GM21737 (cell line): ENCODE data around the gene BIN2.

Experiments
- ATAC-seq: cut with Tn5 transposase; IDR thresholded peaks from one replicate; pipeline ENCODE4 v1.9.1; 2021; ENCODE audit warnings: mild to moderate bottlenecking, moderate library complexity; ENCODE audit not compliant: unreplicated experiment

The BIN2 gene

DNA sequence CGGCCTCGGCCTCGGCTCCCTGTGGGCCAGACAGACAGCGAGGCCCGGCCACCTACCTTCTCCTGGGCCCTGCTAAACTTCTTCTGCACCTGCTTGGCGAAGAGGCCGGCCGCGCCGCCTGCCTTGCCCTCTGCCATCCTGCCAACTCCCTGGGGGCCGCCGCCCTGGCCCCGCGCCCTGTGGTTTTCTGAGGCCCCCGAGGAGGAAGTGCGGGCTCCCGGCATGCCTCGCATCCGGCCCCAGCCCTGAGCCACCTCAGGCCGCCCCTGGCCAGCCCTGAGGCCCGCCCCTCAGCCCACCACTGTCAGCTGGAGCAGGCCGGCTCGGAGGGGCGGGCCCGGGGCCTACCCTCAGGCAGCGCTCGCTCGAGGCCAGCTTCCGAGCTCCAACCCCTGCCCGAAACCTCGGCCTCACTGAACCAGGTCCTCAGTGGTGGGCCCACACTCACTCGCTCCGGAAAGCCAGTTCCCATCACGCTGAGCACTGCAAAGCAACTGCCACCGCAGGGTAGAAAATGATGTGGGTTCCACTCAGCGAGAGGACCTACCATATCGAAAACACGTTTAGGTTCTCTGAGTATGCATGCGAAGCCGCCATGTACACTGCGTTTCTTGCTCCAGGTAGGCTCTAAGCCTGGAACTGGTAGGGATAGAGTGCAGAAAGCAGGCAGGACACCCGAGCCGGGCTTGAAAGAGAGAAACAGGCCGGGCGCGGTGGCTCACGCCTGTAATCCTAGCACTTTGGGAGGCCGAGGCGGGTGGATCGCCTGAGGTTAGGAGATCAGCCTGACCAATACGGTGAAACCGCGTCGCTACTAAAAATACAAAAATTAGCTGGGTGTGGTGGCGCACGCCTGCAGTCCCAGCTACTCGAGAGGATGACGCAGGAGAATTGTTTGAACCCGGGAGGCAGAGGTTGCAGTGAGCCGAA is at the start of gene BIN2:
Gene BIN2, minus strand, starts transcription at position 209 of the 930 bp plus-strand sequence. Its CDS starts 72 bp downstream, at position 137.
- peak; percentile 59 for ATAC-seq

DNA sequence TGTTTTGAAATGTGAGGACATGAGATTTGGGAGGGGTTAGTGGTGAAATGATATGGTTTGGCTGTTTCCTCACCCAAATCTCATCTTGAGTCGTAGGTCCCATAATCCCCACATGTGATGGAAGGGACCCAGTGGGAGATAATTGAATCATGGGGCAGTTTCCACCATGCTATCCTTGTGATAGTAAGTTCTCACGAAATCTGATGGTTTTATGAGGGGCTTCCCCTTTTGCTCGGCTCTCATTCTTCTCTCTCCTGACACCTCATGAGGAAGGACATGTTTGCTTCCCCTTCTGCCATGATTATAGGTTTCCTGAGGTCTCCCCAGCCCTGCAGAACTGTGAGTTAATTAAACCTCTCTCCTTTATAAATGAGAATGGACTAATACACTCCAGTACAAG is 49.2 kb upstream of the BIN2 start:
- ATAC-seq = no peak

DNA sequence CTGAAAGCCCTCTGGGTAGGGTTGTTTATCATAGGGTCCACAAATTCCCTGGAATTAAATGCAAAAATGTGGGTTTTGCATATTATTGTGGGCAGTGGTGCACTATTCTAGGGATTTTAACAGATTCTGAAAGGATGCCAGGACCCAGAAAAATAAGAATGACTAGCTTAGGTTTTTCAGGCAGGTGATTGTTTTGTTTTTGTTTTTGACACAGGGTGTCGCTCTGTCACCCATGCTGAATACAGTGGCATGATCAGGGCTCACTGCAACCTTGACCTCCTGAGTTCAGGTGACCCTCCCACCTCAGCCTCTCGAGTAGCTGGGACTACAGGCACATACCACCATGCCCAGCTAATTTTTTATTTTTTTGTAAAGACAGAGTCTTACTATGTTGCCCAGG is 48.0 kb upstream of the BIN2 start:
- no peak for ATAC-seq

DNA sequence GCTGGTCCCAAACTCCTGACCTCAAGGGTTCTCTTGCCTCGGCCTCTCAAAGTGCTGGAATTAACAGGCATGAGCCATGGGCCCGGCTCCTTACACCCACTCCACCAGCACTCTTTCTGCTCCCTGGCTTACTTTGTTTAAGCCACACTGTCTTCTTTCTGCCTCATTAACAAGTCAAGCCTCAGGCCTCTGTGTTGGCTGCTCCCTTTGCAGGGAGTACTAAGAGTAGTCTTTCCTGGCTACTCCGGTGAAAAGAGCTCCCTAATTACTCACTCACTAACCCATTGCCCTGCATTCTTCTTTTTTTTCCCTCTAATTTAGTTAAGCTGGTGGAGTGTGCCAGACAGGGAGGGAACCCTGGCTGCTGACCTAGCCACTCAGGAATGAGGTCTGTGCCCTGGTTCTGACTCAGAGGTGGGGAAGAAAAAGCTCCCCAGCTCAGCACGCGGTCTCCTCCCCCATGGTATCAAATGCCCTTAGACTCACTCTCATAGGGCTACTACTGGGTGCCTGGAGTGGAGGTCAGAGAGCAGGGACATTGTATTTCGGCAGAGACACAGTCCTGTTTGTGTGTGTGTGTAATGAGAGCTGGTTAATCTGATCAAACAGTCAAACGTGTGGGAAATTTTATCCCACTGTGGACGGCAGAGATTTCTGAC is 47.5 kb upstream of the BIN2 start:
- no peak for ATAC-seq

DNA sequence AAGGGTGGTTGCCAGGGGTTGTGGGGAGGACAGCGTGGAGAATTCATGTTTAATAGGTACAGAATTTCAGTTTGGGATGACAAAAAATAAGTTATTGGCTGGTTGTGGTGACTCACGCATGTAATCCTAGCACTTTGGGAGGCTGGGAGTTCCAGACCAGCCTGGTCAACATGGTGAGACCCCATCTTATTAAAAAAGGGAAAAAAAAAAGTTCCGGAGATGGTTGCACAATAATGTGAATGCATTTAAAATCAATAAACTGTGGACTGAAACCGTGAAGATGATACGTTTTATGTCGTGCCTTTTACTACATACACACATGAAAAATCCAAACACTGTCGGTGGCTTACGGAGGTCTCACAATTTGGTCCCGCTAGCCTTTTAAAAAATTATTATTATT is 46.7 kb upstream of the BIN2 start:
- no peak for ATAC-seq

DNA sequence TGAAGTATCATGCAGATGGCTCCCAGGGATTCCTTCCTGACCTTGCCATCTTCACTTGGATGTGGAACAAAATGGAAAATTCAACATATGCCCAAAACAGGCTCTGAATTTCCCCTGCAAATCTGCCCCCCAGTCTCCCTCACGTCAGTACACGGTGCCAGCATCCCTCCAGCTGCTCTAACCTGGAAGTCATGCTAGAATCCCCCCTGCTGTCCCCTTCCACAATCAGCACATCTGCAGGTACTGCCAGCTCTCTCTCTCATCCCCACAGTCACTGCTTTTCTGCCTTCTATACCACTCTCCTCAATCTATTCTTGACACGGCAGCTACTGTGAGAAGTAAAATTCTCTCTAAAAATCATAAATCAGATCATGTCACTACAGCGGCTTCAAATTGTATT is 45.6 kb upstream of the BIN2 start:
- ATAC-seq = no peak

DNA sequence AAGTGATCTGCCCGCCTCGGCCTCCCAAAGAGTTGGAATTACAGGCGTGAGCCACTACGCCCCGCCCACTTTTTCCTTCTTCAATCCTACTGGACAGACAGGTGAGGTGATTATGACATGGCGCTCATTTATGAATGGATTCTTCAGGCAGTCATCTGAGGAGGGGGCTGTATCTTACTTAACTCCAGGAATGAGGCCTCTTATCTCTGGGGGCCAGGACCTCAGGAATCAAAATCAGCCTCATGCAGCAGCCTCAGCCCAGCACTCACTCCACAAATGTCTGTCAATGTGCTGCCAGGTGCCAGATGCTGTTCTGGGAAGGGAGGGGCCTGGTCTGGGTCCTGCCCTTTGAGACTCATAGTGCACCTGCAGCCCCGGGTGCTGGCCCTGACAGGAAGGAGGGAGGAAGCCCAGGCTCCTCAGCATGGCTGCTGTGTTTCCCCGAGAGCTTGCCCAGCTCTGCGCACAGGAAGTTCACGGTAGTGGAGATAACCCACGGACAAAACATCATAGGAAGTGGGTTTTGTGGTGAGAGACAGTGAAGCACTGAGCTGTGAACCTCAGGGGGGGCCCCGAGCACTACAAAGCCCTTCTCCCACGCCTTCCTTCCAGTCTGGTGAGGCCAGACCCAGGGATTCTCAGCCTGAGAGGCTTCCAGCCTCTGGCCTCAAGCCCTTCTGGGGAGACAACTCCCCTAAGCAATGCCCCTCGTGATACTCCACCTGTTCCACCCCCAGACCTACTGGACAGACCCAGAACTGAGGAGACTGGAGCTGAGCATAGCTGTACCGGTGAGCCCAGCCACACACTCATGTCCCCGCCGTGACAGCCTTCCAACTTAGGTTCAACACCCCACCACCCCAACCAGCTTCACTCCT is 44.9 kb upstream of the BIN2 start:
- ATAC-seq = peak; percentile 97

DNA sequence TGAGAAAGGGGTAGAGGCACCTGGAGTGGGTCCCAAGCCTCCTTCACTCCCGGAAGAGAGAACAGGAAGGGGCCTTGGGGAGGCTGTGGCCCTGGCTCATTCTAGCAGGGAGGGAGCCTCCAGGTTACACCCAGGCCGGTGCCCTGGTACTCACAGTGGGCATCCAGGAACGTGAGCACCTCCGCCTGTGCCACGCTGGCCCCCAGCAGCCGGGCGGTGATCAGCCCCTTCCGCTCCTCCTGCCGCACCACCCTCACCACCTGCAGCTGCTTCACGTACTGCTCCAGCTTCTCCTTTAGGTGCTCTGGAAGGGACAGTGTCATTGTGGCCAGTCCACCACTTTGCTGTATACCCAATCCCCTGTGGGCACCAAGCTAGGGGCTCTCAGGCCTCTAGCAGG is 41.3 kb upstream of the BIN2 start:
- no peak for ATAC-seq

DNA sequence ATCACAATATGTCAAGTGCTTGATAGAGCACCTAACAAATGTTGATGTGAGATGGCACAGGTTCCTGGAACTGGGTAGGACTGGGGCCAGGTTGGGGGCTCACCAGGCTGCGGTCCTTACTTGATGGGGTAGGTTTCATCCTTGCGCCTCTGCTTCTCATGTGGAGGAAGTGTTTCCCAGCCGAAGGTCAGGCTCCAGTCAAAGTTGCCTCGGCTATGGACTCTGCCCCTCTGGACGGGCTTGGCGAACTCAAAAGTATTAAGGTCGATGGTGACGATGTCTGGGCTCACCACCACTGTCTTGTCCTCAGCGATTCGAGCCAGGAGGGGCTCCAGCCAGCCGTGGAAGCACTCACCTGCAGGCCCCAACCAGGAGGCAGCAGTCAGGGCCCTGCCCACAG is 40.0 kb upstream of the BIN2 start:
- ATAC-seq = no peak

DNA sequence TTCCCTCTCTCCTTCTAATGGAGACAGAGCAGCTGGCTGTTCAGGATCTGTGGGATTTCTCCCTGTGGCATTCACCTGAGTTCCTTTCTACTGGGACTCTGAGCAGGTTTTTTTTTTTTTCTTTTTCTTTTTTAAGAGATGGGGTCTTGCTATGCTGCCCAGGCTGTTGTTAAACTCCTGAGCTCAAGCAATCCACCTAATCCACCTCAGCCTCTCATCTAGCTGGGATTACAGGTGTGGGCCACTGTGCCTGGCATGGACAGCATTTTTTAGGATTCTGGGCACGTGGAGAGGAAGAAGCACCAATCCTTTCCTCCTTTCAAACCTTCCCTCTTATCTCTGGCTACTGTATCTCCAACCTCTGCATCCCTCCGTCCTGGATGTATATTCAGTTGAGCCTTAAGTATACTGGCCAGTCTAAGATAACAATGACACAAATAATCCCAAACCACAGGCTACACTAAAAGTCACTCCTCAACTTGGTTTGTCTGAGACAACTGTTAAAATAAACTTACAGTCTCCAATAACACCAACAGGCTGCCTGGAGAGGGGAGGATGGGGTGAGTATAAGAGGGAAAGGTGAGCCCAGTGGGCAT is 38.9 kb upstream of the BIN2 start:
- no peak for ATAC-seq

DNA sequence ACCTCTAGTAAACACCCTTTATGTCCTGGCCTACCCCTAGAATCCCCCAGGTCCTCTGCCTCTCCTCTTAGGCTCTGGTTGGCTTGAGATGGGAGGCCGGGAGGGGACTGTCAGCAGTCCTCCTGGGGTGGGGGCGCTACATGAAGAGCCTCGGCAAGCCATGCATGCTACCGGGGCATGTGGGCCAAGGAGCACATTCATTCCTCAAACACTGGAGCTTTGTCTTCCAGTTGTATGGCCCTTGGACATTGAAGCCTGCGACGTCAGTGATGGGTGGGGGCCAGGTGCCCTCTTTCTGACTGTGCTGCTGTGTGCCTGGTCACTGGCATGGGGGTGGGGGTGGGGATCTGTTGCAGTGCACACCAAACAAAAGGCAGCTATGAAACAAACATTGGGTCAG is 38.3 kb upstream of the BIN2 start:
- no peak for ATAC-seq

DNA sequence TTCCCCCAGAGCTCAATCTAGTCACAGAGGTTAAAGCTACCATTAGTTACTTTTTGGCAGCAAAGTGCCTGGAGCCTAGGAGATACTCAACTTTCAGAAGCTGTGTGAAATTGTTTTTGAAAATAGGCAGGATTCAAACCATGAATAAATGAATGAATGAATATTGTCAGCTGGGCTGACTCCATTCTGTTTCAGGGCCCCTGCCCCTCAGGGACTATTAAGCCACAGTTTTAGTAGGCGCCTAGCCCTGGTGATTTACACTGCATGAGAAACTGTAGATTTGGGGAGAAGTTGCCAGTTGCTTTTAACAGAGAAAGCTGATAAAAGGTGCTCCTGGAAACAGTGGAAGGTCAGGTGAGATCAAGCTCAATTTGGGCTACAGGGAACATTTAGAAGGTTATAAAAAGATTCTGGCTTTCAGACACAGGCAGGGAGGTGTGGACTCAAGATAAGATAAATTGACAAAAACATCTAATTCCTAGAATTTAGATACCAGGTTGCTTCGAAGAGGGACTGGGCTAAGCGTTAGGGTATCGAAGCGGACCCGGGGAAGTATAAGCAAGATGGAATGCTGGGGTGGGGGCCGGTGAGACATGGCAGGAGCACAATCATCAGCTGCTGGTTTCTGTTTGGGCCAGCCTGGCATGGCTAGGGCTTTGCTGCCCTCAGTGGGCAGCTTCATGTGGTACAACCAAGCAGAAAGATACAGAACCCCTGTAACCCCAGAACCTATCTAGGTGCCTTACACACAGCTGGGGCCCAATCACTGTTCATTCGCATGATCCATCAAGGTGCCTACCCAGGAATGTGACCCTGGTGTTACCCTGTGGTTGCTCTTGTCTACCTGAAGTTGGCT is 37.4 kb upstream of the BIN2 start:
- no peak for ATAC-seq

DNA sequence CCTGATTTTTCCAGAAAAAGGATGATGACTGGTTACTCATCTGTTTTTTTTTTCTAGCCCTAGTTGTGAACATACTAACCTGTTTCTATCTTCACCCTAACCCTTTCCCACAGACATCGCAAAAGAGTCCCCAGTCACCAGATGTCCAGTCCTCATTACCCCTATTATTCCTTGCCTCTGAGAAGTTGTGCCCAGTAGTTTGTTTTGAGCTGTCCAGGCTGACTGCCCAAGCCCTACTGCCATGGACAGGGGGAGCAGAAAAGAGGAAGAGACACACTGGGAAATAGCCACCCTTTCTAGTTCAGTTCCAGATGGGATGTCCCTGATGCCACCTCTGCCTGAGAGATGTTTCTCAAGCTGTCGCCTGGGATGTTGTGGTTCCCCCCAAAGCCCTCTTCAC is 36.3 kb upstream of the BIN2 start:
- ATAC-seq = no peak

DNA sequence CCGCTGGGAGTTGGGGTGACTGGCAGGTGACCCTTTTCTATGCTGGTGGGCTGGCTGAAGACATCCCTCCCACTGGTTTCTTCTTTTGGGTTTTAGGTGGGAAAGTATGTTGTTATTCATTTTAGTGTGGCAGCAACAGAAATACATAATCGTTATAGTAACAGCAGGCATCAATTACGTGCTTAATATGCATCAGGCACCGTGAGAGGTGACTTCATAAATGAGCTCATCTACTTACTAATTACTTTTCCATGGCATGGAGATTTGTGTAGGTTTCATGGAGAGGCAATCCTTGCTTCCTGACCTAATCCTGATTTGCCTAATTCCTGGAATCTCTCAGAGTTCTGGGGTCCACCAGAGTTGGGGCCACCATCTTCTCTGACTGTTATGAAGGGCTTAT is 35.9 kb upstream of the BIN2 start:
- ATAC-seq = no peak

DNA sequence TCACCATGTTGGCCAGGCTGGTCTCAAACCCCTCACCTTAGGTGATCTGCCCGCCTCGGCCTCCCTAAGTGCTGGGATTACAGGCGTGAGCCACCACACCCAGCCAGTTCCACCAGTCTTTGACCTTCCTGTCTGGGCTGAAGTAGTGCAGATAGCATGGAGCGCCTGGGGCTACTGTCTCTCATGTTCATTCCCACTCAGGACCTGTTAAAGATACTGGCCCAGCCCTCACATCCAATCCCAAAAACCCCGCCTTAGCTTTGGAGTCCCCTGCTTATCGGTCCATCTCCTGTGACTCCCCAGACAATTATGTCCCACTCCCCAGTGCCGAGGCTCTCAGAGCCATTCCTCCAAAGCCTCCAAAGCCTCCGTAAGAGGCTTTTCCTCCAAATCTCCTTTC is 34.5 kb upstream of the BIN2 start:
- no peak for ATAC-seq

DNA sequence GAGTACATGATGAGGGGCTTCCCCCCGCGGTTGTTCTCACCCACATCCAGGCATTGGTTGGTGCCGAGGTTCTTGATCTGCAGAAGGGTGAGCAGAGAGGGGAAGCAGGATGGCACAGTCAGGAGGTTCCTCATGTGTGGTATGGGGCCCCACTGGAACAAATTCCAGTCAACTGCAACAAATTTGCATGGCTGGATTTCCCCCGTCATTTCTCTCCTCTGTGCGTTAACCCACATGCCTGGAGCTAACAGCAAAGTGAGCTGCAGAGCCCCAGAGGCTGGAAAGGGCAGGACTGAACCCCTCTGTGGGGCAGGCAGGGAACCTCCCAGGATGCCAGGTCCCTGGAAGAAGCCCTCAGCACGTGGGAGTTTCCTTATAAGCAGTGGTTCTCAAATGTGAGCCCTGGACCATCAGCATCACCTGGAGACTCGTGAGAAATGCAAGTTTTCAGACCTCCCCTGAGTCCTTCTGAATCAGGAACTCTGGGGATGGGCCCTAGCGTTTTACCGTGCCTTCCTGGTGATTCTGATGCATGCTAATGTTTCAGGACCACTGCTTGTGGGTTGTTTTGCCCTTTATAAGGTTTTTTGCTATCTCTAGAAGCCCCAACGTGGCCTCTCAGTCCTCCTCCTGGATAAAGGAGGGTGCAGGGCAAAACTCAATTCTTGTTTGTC is 33.5 kb upstream of the BIN2 start:
- no peak for ATAC-seq

DNA sequence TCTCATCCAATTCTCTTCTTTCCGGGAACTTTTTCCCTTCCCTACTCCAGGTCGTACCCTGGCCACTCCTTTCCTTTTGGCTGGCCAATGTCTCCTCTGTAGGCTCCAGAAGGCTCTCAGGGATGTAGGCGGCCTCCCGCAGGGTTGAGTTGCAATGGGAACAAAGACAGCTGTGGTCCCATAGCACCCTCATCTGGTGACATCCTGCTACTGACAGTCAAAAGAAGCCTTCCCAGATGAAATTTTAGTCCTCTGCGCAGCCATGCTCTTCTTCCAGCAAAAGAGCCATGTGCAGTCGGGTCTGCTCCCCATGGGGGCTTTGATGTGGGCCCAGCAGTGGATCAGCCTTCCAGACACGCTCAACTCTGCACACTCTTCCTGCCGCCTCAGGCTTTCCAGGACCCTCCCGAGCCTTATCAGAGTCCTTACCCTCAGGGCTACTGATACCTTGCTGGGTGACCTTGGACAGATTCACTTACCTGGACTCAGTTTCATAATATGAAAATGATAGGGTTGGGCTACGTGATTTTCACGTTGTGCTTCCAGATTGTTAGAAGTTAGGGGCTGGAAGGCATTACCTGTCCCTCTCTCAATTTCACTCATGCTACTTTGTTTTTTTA is 28.0 kb upstream of the BIN2 start:
- ATAC-seq = no peak

DNA sequence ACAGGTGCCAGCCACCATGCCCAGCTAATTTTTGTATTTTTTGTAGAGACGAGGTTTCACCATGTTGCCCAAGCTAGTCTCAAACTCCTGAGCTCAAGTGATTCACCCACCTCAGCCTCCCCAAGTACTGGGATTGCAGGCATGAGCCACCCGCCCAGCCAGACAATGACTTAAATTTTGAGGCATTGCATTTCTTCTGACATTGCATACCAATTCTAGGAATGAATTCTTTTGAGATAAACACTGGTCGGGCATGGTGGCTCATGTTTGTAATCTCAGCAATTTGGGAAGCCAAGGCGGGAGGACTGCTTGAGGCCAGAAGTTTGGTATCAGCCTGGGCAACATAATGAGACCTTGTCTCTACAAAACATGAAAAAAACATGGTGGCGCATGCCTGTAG is 25.1 kb upstream of the BIN2 start:
- ATAC-seq = no peak

DNA sequence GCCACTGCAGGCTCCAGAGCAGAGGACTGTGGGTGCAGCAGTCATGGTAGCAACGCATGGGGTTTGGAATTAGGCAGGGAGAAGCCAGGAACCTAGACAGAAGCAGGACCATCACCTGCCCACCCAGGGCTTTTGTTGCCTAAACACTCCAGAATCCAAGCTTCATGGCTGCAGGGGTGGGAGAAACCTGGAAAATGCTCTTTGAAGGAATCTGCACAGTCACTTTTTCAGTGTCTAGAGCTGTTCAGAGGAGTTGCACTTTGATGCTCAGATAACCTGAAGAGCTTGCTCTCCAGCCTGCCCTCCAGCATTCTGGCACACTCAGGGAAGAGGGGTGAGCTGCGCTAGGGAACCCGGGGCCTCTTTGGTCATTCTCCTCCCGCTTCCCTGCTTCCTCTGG is 24.1 kb upstream of the BIN2 start:
- ATAC-seq = no peak
